Measurements from ENCODE around the gene SSX4.
A peak's percentile ranks its signal among the peaks of the same experiment; 100 is the strongest.
"Not testable (repeated sequence)": the region's sequence is repeated elsewhere in the genome, so short reads cannot be mapped to it uniquely, and the experiment has no call there.

The SSX4 gene
- total RNA-seq: 0 reads per million in 9 experiments

GRCh38 chrX:48383239-48383638, at the start of gene SSX4:
Gene SSX4, plus strand, starts transcription at chrX:48383539. Its CDS starts 515 bp downstream, at chrX:48384054.
- ATAC-seq (replicated peaks); H3K27ac Mint-ChIP-seq; H3K4me1 Mint-ChIP-seq (ENCODE audit: low read depth in 2 of 2); H3K36me3 Mint-ChIP-seq (ENCODE audit: insufficient read depth); H3K27me3 Mint-ChIP-seq; H3K9me3 Mint-ChIP-seq; H3K4me3 Mint-ChIP-seq; DNase-seq: not testable (repeated sequence)

GRCh38 chrX:48346059-48346458, 37.3 kb upstream of the SSX4 start:
- H3K4me1 Mint-ChIP-seq (ENCODE audit: low read depth in 2 of 2): not testable (repeated sequence)

DNA sequence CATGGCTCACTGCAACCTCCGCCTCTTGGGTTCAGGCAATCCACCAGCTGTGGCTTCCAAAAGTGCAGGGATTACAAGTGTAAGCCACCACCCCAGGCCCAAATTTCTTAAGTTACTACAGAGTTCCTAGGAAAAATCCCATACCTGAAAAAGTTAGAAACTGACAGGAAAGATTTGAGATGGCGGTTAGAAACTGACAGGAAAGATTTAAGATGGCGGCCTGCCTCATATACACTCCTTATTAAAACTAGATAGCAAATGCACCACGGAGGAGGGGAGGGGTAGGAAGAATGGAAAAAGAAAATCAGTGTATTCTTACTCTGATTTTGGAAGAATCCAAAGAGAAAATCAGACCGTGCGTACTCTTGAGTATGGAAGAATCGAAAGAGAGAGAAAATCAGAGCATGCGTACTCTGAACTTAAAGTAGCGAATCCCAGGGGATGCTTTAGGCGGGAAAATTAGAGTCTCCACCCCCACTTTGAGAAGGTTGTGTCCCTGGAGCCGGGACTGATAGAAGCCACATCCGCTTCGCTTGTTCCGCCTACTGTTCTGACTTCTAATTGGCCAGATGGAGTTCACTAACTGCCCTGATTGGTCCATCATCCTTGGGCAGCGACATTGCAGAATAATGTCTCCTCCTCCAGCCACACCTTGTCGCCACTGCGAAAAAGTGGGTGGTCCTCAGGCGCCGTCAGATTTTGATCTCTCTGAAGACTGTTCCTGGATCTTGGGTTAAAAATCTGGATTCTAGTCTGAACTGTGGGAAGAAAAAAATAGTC, 26.8 kb upstream of the SSX4 start, which contains the start of gene SSX3:
Gene SSX3, minus strand, starts transcription at position 389 of the 780 bp plus-strand sequence. CDS start 1,454 bp downstream, outside the sequence.
- H3K9me3 Mint-ChIP-seq; H3K36me3 Mint-ChIP-seq (ENCODE audit: insufficient read depth); H3K4me1 Mint-ChIP-seq (ENCODE audit: low read depth in 2 of 2): not testable (repeated sequence)

More at GRCh38 chrX:48346059-48346458, 37.3 kb upstream of the SSX4 start:
- ATAC-seq (replicated peaks); H3K4me3 Mint-ChIP-seq; H3K36me3 Mint-ChIP-seq (ENCODE audit: insufficient read depth); DNase-seq; H3K27ac Mint-ChIP-seq; H3K27me3 Mint-ChIP-seq; H3K9me3 Mint-ChIP-seq: not testable (repeated sequence)

DNA sequence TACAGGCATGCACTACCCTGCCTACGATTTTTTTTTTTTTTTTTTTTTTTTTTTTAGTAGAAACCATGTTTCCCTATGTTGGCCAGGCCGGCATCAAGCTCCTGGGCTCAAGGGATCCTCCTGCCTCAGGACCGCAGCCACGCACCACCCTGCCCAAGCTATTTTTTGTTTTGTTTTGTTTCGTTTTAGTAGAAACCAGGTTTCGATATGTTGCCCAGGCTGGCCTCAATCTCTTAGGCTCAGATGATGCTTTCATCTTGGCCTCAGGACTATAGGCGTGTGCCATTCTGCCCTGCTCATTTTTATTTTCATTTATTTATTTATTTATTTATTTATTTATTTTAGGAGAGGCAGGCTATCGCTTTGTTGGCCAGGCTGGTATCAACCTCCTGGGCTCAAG, 25.7 kb upstream of the SSX4 start:
- Mint-ChIP-seq H3K4me3 (no peak overlapping the region), H3K36me3 (ENCODE audit: insufficient read depth) (no peaks in the 10 kb centered on the region), H3K27me3 (peaks cover 8 to 17% of the 10 kb centered on the region in 2 donors), H3K27ac (no peak overlapping the region), H3K4me1 (ENCODE audit: low read depth in 2 of 2) (no peaks in the 10 kb centered on the region), H3K9me3 (no peaks in the 10 kb centered on the region)
- ATAC-seq (replicated peaks) (no peak), DNase-seq (no peak)

More for the DNA sequence above, 26.8 kb upstream of the SSX4 start, which contains the start of gene SSX3:
- not testable (repeated sequence) for ATAC-seq (replicated peaks); H3K4me3 Mint-ChIP-seq; DNase-seq; H3K27ac Mint-ChIP-seq
- peaks cover 8 to 17% of the 10 kb centered on the region in 2 donors for H3K27me3 Mint-ChIP-seq

DNA sequence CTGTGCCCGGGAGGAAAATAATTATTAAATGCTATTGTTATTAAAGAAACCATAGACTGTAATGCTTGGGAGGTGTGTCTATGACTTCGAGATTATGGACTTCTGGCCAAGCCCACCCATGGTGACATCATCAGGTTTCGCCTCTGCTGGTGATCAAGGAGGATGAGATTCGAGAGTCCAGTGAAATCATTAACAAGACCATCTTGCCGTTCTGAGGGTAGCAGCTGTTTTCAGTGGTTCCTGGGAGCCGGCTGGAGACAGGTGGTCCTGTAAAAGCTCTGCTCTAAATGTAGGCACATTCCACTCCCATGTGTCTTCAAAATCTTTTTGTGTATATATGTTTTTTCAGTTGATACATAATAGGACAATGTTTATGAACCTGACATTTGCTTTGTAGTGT, 24.1 kb upstream of the SSX4 start:
- not testable (repeated sequence) for H3K4me3 Mint-ChIP-seq; H3K4me1 Mint-ChIP-seq (ENCODE audit: low read depth in 2 of 2); ATAC-seq (replicated peaks); H3K36me3 Mint-ChIP-seq (ENCODE audit: insufficient read depth); H3K9me3 Mint-ChIP-seq; H3K27ac Mint-ChIP-seq; DNase-seq
- peaks cover 1 to 16% of the 10 kb centered on the region in 2 donors for H3K27me3 Mint-ChIP-seq

- H3K36me3 Mint-ChIP-seq (ENCODE audit: insufficient read depth); H3K9me3 Mint-ChIP-seq; H3K4me1 Mint-ChIP-seq (ENCODE audit: low read depth in 2 of 2); H3K27me3 Mint-ChIP-seq; DNase-seq; H3K27ac Mint-ChIP-seq; H3K4me3 Mint-ChIP-seq: not testable (repeated sequence)
- ATAC-seq (replicated peaks): peak; percentile 57
These were observed 15.5 kb upstream of the SSX4 start for GRCh38 chrX:48367717-48368408.

- DNase-seq; H3K9me3 Mint-ChIP-seq; H3K36me3 Mint-ChIP-seq (ENCODE audit: insufficient read depth); ATAC-seq (replicated peaks); H3K4me1 Mint-ChIP-seq (ENCODE audit: low read depth in 2 of 2); H3K27me3 Mint-ChIP-seq; H3K27ac Mint-ChIP-seq; H3K4me3 Mint-ChIP-seq: not testable (repeated sequence)
These were observed 12.9 kb upstream of the SSX4 start for GRCh38 chrX:48370408-48370807.

- H3K4me1 Mint-ChIP-seq (ENCODE audit: low read depth in 2 of 2); H3K9me3 Mint-ChIP-seq; H3K27ac Mint-ChIP-seq; H3K27me3 Mint-ChIP-seq; ATAC-seq (replicated peaks); H3K4me3 Mint-ChIP-seq; H3K36me3 Mint-ChIP-seq (ENCODE audit: insufficient read depth); DNase-seq: not testable (repeated sequence)
These were observed 13.6 kb downstream of the SSX4 start for GRCh38 chrX:48396931-48397330.

DNA sequence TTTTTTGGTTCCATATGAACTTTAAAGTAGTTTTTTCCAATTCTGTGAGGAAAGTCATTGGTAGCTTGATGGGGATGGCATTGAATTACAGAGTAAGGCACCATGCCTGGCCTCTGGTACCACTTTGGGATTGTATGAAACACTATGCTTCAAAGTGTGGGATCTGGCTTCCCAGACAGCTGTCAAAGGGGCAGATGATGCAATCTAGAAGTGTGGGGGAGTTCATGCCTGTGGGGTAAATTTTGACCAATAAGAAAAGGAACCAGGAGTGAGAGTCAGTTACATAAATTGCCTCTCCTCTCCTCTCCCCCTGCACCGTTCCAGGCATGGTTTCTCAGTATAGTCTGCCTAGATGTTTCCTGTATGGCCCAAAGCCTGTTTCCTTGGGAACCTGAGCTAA, 14.5 kb downstream of the SSX4 start:
- H3K27me3 Mint-ChIP-seq; H3K4me1 Mint-ChIP-seq (ENCODE audit: low read depth in 2 of 2); H3K36me3 Mint-ChIP-seq (ENCODE audit: insufficient read depth); H3K9me3 Mint-ChIP-seq; H3K4me3 Mint-ChIP-seq; H3K27ac Mint-ChIP-seq; DNase-seq; ATAC-seq (replicated peaks): not testable (repeated sequence)

- not testable (repeated sequence) for H3K4me3 Mint-ChIP-seq; H3K4me1 Mint-ChIP-seq (ENCODE audit: low read depth in 2 of 2); H3K27ac Mint-ChIP-seq; H3K9me3 Mint-ChIP-seq; ATAC-seq (replicated peaks); H3K27me3 Mint-ChIP-seq; H3K36me3 Mint-ChIP-seq (ENCODE audit: insufficient read depth); DNase-seq
These were observed 28.5 kb downstream of the SSX4 start, which contains the start of gene SSX4B for GRCh38 chrX:48411860-48412259. Gene SSX4B, minus strand, starts transcription at chrX:48411960. Its CDS starts 588 bp downstream, at chrX:48411372.

DNA sequence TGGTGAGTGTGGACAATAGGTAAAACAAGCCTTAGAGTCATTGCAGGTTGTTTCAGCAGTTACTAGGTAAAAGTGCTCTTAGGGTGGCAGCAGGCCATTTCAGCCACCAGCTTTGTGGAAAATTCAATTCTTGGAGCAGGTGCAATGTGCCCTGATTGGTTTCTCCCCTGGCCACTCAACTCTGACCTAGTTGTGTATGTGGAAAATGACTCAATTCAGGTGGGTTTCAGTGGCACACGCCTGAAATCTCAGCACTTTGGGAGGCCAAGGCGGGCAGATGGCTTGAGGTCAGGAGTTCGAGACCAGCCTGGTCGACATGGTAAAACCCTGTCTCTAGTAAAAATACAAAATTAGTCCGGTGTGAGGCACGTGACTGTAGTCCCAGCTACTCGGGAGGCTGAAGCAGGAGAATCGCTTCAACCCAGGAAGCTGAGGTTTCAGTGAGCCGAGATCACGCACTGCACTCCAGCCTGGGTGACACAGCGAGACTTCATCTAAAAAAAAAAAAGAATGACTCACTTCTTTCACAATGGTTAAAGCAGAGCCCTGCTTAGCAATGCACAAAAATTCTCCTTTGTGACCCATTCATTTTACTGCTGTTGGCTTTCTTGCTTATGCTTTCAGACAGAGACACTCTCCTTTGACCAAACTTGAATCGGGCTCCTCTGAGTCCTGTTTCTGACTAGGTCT, 43.8 kb downstream of the SSX4 start:
- ATAC-seq (replicated peaks): peak; percentile 46
- H3K27ac Mint-ChIP-seq; H3K4me1 Mint-ChIP-seq (ENCODE audit: low read depth in 2 of 2); H3K36me3 Mint-ChIP-seq (ENCODE audit: insufficient read depth); H3K4me3 Mint-ChIP-seq; H3K27me3 Mint-ChIP-seq; H3K9me3 Mint-ChIP-seq; DNase-seq: not testable (repeated sequence)

GRCh38 chrX:48429606-48430005, 46.3 kb downstream of the SSX4 start:
- Mint-ChIP-seq H3K4me1 (ENCODE audit: low read depth in 2 of 2) (peaks cover 0 to 10% of the 10 kb centered on the region in 2 donors), H3K27me3 (peaks cover 0 to 14% of the 10 kb centered on the region in 2 donors)
- H3K27ac Mint-ChIP-seq; H3K9me3 Mint-ChIP-seq; H3K4me3 Mint-ChIP-seq; H3K36me3 Mint-ChIP-seq (ENCODE audit: insufficient read depth); ATAC-seq (replicated peaks); DNase-seq: not testable (repeated sequence)

DNA sequence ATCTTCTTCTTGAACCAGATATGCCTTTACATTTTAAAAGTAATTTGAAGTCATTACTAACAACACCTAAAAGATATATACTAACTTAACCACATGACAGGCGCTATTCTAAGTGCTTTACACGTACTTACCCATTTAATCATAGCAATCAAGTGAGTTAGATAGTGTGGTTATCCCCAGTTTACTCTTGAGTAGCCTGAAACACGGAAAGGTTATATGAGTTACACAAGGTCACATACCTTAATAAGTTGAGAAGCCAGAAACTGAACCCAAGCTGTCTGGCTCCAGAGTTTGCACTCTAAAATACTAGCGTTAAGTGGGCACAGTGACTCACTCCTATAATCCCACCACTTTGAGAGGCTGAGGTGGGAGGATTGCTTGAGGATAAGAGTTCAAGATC, 46.8 kb downstream of the SSX4 start:
- H3K36me3 Mint-ChIP-seq (ENCODE audit: insufficient read depth); DNase-seq; ATAC-seq (replicated peaks); H3K27ac Mint-ChIP-seq; H3K4me3 Mint-ChIP-seq; H3K9me3 Mint-ChIP-seq: not testable (repeated sequence)
- peaks cover 0 to 17% of the 10 kb centered on the region in 2 donors for H3K27me3 Mint-ChIP-seq
- H3K4me1 Mint-ChIP-seq (ENCODE audit: low read depth in 2 of 2): peaks cover 0 to 10% of the 10 kb centered on the region in 2 donors
